CD14-positive monocyte (primary cell): ENCODE data around the gene CXCL16. TPM values are rescaled to one million over a fixed set of nuclear protein-coding genes. Genes with fewer than 3 reads are reported as not detected.

Experiments used
- DNase-seq, 3 donors: peaks; one replicate each; pipeline ENCODE4 v3.0.0-alpha.2; 2011 to 2022
- H2AFZ ChIP-seq: 2 replicates; pipeline ENCODE4 v1.6.0; 2012; ENCODE audit warnings: mild to moderate bottlenecking, low read depth, low read length, inconsistent platforms; ENCODE audit not compliant: insufficient read depth, poor library complexity, severe bottlenecking
- H3K27ac ChIP-seq, 2 donors: 1 replicate in 1 of 2; 2 replicates in 1 of 2; pipeline ENCODE4 v1.5.1; 2012 to 2013; ENCODE audit warnings: low read length in 2 of 2, control low read depth in 1 of 2, inconsistent platforms in 1 of 2, low read depth in 1 of 2, mild to moderate bottlenecking in 1 of 2
- H3K27me3 ChIP-seq, 2 donors: one replicate each; pipeline versions ENCODE4 v1.6.0 to v1.6.1; 2011 to 2013; ENCODE audit warnings: low read length in 2 of 2; ENCODE audit not compliant: control insufficient read depth in 2 of 2, insufficient read depth in 2 of 2
- H3K36me3 ChIP-seq, 2 donors: replicated peaks in 1 of 2; 1 replicate in 1 of 2; 2 replicates in 1 of 2; pipeline versions ENCODE4 v1.5.1 to v1.6.1; 2012 to 2013; ENCODE audit warnings: low read length in 2 of 2, control low read depth in 1 of 2, inconsistent platforms in 1 of 2, mild to moderate bottlenecking in 1 of 2; ENCODE audit not compliant: insufficient read depth in 2 of 2, control insufficient read depth in 1 of 2
- H3K4me1 ChIP-seq, 2 donors: 1 replicate in 1 of 2; 2 replicates in 1 of 2; pipeline versions ENCODE4 v1.5.1 to v1.6.1; 2012 to 2013; ENCODE audit warnings: low read length in 2 of 2, control low read depth in 1 of 2, inconsistent platforms in 1 of 2, mild to moderate bottlenecking in 1 of 2, moderate library complexity in 1 of 2; ENCODE audit not compliant: insufficient read depth in 2 of 2, control insufficient read depth in 1 of 2
- H3K4me2 ChIP-seq: replicated peaks from 2 replicates; pipeline ENCODE3; 2012; ENCODE audit warnings: low read length, moderate library complexity, mild to moderate bottlenecking; ENCODE audit not compliant: poor library complexity, severe bottlenecking; ENCODE audit errors: extremely low read depth
- H3K4me3 ChIP-seq, 3 experiments: fragments of 200-600 bp in 1 of 3; sonication (generic) in 1 of 3; replicated peaks in 1 of 3; 1 replicate in 2 of 3; 2 replicates in 1 of 3; pipeline ENCODE4 v1.5.1; 2011 to 2013; ENCODE audit warnings: low read length in 3 of 3, mild to moderate bottlenecking in 3 of 3, control low read depth in 2 of 3, low read depth in 2 of 3, inconsistent platforms in 1 of 3, moderate library complexity in 1 of 3
- H3K79me2 ChIP-seq: 2 replicates; pipeline ENCODE4 v1.6.0; 2012; ENCODE audit warnings: mild to moderate bottlenecking, control low read depth, inconsistent platforms, low read length, moderate library complexity; ENCODE audit not compliant: insufficient read depth
- H3K9ac ChIP-seq: 2 replicates; pipeline ENCODE4 v1.6.0; 2017; ENCODE audit warnings: low read length, mild to moderate bottlenecking; ENCODE audit not compliant: insufficient read depth, poor library complexity, severe bottlenecking
- H3K9me3 ChIP-seq, 2 donors: replicated peaks in 1 of 2; 1 replicate in 1 of 2; 2 replicates in 1 of 2; pipeline versions ENCODE4 v1.5.1 to v1.6.1; 2012 to 2013; ENCODE audit warnings: low read length in 2 of 2, control low read depth in 1 of 2; ENCODE audit not compliant: control insufficient read depth in 1 of 2, insufficient read depth in 1 of 2
- H4K20me1 ChIP-seq: 2 replicates; pipeline ENCODE4 v1.6.0; 2012; ENCODE audit warnings: mild to moderate bottlenecking, low read length, control low read depth, moderate library complexity; ENCODE audit not compliant: insufficient read depth
- H3K27ac Mint-ChIP-seq, 7 donors: one replicate each; pipeline ENCODE4 v1.8.0; 2020; ENCODE audit warnings: mild to moderate bottlenecking in 7 of 7, mixed read lengths in 7 of 7, moderate library complexity in 6 of 7, inconsistent platforms in 2 of 7
- H3K27me3 Mint-ChIP-seq, 3 donors: one replicate each; pipeline ENCODE4 v1.8.0; 2021 to 2022; ENCODE audit warnings: low read depth in 3 of 3, mild to moderate bottlenecking in 3 of 3, mixed read lengths in 3 of 3, moderate library complexity in 3 of 3, inconsistent platforms in 1 of 3
- H3K36me3 Mint-ChIP-seq, 2 donors: one replicate each; pipeline ENCODE4 v1.8.0; 2020; ENCODE audit warnings: mixed read lengths in 2 of 2, inconsistent platforms in 1 of 2, mild to moderate bottlenecking in 1 of 2
- H3K4me1 Mint-ChIP-seq: one replicate; pipeline ENCODE4 v1.8.0; 2020; ENCODE audit warnings: mild to moderate bottlenecking, mixed read lengths
- H3K4me3 Mint-ChIP-seq, 2 donors: one replicate each; pipeline ENCODE4 v1.8.0; 2020; ENCODE audit warnings: mild to moderate bottlenecking in 2 of 2, mixed read lengths in 2 of 2, moderate library complexity in 1 of 2
- H3K9me3 Mint-ChIP-seq, 7 donors: one replicate each; pipeline ENCODE4 v1.8.0; 2020 to 2022; ENCODE audit warnings: mixed read lengths in 7 of 7, mild to moderate bottlenecking in 6 of 7, moderate library complexity in 6 of 7, inconsistent platforms in 2 of 7
- WGBS: methylation state at CpG from one replicate; pipeline ENCODE4 v1.1.5; 2013; ENCODE audit warnings: missing lambda C conversion rate; ENCODE audit not compliant: insufficient coverage; 5-methylcytosine and 5-hydroxymethylcytosine counted together
- intact Hi-C, 2 donors: fragments of 100-400 bp; cut with micrococcal nuclease; formaldehyde crosslinking; loops; one replicate each; pipeline versions ENCODE4 v1.15.0 to v1.15.1; 2023
- polyA plus RNA-seq, 3 donors: library from polyadenylated mRNA; depleted of rRNA in 1 of 3; unstranded in 2 of 3; stranded (reverse) in 1 of 3; fragments of 300-500 nt in 2 of 3; fragments of >200 nt in 1 of 3; fragmentation: Illumina TruSeq in 2 of 3; gene quantifications; 1 replicate in 2 of 3; 2 replicates in 1 of 3; pipeline ENCODE4 v1.2.3, GENCODE V29; 2012 to 2021
- TF ChIP-seq, protein P1 (sequence below): fragments of 200-600 bp; IDR thresholded peaks from one replicate; pipeline ENCODE4 v1.8.0; 2022; ENCODE audit warnings: antibody characterized with exemption, mild to moderate bottlenecking

Gene CXCL16
- polyA plus RNA-seq, 3 donors = 68.1 to 204 (median 103) TPM

DNA sequence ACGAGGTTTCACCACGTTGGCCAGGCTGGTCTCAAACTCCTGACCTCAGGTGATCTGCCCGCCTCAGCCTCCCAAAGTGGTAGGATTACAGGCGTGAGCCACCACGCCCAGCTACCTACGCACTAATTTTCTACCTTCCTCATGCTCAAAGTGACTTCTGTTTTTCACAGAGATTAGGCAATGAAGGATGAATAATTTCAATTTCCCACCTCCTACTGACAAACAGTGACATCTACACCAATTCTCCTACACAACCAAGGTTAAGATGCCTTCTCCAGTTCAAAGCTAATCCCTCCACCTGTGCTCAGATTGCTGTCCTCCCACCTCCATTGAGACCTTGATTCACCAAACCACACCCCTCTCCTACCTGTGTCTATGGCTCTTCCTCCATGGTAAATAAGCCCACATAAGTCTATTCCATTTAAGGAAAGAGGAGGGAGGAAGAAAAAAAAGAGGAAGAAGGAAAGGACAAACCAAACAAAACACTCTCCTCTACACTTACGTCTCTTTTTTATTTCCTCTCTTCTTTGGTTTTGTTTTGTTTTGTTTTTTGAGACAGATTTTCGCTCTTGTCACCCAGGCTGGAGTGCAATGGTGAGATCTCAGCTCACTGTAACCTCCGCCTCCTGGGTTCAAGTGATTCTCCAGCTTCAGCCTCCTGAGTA lies 13.9 kb downstream of the CXCL16 start:
- Histone ChIP-seq H3K27ac (peak overlapping the region; percentile 83 to 91), H3K9ac (peak overlapping the region; percentile 35), H2AFZ (no peak overlapping the region), H3K79me2 (no peaks in the 10 kb centered on the region), H3K36me3 (peaks cover 11 to 12% of the 10 kb centered on the region in 2 donors), H3K4me2 (peak overlapping the region; percentile 44), H3K4me1 (peaks cover 48 to 63% of the 10 kb centered on the region in 2 donors), H3K9me3 (no peaks in the 10 kb centered on the region), H3K27me3 (no peaks in the 10 kb centered on the region), H4K20me1 (peaks cover 13% of the 10 kb centered on the region), H3K4me3 (peak overlapping the region in 1 of 3 experiments; percentile 30)
- peak; percentile 81 to 87 (median 84) for DNase-seq
- Mint-ChIP-seq H3K27ac (peak overlapping the region; percentile 97 to 100 (median 98)), H3K27me3 (peaks cover 0 to 3% (median 1%) of the 10 kb centered on the region in 3 donors), H3K4me3 (peak overlapping the region; percentile 21 to 78), H3K4me1 (peaks cover 59% of the 10 kb centered on the region), H3K9me3 (peaks cover 0 to 3% (median 0%) of the 10 kb centered on the region in 7 donors), H3K36me3 (peaks cover 15 to 22% of the 10 kb centered on the region in 2 donors)
- WGBS = no CpG with 5 or more reads among the region's 9 CpGs
- intact Hi-C loops = no loop called here
- TF ChIP-seq, protein P1, sequence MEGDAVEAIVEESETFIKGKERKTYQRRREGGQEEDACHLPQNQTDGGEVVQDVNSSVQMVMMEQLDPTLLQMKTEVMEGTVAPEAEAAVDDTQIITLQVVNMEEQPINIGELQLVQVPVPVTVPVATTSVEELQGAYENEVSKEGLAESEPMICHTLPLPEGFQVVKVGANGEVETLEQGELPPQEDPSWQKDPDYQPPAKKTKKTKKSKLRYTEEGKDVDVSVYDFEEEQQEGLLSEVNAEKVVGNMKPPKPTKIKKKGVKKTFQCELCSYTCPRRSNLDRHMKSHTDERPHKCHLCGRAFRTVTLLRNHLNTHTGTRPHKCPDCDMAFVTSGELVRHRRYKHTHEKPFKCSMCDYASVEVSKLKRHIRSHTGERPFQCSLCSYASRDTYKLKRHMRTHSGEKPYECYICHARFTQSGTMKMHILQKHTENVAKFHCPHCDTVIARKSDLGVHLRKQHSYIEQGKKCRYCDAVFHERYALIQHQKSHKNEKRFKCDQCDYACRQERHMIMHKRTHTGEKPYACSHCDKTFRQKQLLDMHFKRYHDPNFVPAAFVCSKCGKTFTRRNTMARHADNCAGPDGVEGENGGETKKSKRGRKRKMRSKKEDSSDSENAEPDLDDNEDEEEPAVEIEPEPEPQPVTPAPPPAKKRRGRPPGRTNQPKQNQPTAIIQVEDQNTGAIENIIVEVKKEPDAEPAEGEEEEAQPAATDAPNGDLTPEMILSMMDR = no peak

- WGBS = 95% methylated on average over 5 of the region's 5 CpGs
- Histone ChIP-seq H3K4me1 (peaks cover 44 to 59% of the 10 kb centered on the region in 2 donors), H3K36me3 (peaks cover 21 to 23% of the 10 kb centered on the region in 2 donors), H3K9ac (no peak overlapping the region), H3K27me3 (no peaks in the 10 kb centered on the region), H3K9me3 (no peaks in the 10 kb centered on the region), H2AFZ (no peak overlapping the region), H3K4me2 (no peak overlapping the region), H3K4me3 (no peak overlapping the region), H3K27ac (peak overlapping the region; percentile 83 to 91), H3K79me2 (peaks cover under 1% of the 10 kb centered on the region), H4K20me1 (peaks cover 24% of the 10 kb centered on the region)
- H3K36me3 Mint-ChIP-seq = peaks cover 26 to 33% of the 10 kb centered on the region in 2 donors
- peak overlapping the region; percentile 97 to 100 (median 98) for H3K27ac Mint-ChIP-seq
- TF ChIP-seq, protein P1 = no peak
- DNase-seq = no peak
- peaks cover 1 to 3% (median 2%) of the 10 kb centered on the region in 3 donors for H3K27me3 Mint-ChIP-seq
- no peak overlapping the region for H3K4me3 Mint-ChIP-seq
- H3K4me1 Mint-ChIP-seq = peaks cover 59% of the 10 kb centered on the region
- H3K9me3 Mint-ChIP-seq = peaks cover 0 to 3% (median 0%) of the 10 kb centered on the region in 7 donors
- intact Hi-C loops = no loop called here
Observed at GRCh38 chr17:4724650-4725049, 15.1 kb downstream of the CXCL16 start.
